ENCODE data around the gene BHMT2.

DNA sequence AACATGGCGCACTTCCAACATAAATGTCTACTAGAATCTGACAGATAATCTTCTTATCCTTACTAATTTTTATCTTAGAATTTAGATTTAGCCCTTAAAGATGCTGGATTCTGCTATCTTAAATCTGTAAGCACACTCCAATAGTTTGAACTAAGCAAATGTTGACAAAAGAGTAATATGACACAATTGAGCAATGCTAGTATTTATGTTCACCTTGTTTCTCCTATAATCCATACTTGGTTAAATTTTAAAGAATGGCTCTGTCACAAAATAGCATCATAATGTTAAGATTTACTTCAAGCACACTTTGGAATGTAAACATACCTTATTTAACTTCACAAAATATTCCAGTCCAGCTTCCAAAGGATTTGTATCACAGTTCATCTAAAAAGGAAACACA is 45.6 kb upstream of the BHMT2 start:
- TF ChIP-seq RFX5 (IDR thresholded peaks at IDR 0.05; ENCODE audit: low read depth, low read length) (no peak), IKZF1 (conservative IDR thresholded peaks at IDR 0.05) (no peak), PAX8 (IDR thresholded peaks at IDR 0.05) (no peak), EP300 (IDR thresholded peaks at IDR 0.05; ENCODE audit: borderline replicate concordance in 1 of 2, control insufficient read depth in 1 of 2, low read depth in 2 of 2, low read length in 2 of 2) (no peak), EZH2 (IDR thresholded peaks at IDR 0.05; ENCODE audit: borderline replicate concordance, control insufficient read depth, low read depth, low read length) (no peak), LARP7 (IDR thresholded peaks at IDR 0.05) (no peak), POLR2A (IDR thresholded peaks at IDR 0.05; ENCODE audit: low read depth, low read length) (no peak)
- TF ChIP-seq, protein P1, sequence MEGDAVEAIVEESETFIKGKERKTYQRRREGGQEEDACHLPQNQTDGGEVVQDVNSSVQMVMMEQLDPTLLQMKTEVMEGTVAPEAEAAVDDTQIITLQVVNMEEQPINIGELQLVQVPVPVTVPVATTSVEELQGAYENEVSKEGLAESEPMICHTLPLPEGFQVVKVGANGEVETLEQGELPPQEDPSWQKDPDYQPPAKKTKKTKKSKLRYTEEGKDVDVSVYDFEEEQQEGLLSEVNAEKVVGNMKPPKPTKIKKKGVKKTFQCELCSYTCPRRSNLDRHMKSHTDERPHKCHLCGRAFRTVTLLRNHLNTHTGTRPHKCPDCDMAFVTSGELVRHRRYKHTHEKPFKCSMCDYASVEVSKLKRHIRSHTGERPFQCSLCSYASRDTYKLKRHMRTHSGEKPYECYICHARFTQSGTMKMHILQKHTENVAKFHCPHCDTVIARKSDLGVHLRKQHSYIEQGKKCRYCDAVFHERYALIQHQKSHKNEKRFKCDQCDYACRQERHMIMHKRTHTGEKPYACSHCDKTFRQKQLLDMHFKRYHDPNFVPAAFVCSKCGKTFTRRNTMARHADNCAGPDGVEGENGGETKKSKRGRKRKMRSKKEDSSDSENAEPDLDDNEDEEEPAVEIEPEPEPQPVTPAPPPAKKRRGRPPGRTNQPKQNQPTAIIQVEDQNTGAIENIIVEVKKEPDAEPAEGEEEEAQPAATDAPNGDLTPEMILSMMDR (IDR thresholded peaks at IDR 0.05 in 2 of 3, conservative IDR thresholded peaks at IDR 0.05 in 1 of 3; ENCODE audit: control insufficient read depth in 2 of 3, extremely low read depth in 1 of 3, insufficient read depth in 1 of 3, low read depth in 3 of 3, low read length in 3 of 3): no peak
- TF ChIP-seq, protein P2, sequence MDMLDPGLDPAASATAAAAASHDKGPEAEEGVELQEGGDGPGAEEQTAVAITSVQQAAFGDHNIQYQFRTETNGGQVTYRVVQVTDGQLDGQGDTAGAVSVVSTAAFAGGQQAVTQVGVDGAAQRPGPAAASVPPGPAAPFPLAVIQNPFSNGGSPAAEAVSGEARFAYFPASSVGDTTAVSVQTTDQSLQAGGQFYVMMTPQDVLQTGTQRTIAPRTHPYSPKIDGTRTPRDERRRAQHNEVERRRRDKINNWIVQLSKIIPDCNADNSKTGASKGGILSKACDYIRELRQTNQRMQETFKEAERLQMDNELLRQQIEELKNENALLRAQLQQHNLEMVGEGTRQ (IDR thresholded peaks at IDR 0.05; ENCODE audit: borderline replicate concordance, low read depth, low read length): no peak

Data from GM12878 (cell line).